NCI-H510A (cell line): ENCODE measurements around the gene GAREM2.

Experiments used
- DNase-seq: peaks from one replicate; lab custom pipeline; 2025; lab: John Stamatoyannopoulos, UW

GAREM2 gene

GRCh38 chr2:26237868-26238267 is 65.0 kb downstream of the GAREM2 start:
- no peak for DNase-seq

- DNase-seq, result no peak
These were observed 65.5 kb downstream of the GAREM2 start for GRCh38 chr2:26238311-26238958.
